PC-3 (cell line): ENCODE measurements around the gene HBS1L. TPM values are rescaled to one million over a fixed set of nuclear protein-coding genes. Genes with fewer than 3 reads are reported as not detected.

ENCODE experiments used
- ATAC-seq: fragments of 200-7000 bp; cut with Tn5 transposase; 2 replicates; pipeline ENCODE4 v1.9.1; 2020; ENCODE audit warnings: mild to moderate bottlenecking, moderate library complexity
- BruUV-seq: library from RNA; stranded (reverse); fragments of 400-500 nt; replicated peaks from 2 replicates; lab custom pipeline; 2021; lab: Mats Ljungman, UMichigan
- CTCF ChIA-PET: fragments of 300-600 bp; sonication (Branson Sonifier 250); formaldehyde crosslinking; loops from one replicate; lab custom pipeline; 2022; ENCODE audit warnings: antibody characterized with exemption; lab: Charles Lee
- POLR2A ChIA-PET: fragments of 300-600 bp; sonication (Branson Sonifier 250); formaldehyde crosslinking; loops from one replicate; lab custom pipeline; 2022; ENCODE audit warnings: antibody characterized with exemption; ENCODE audit not compliant: unreplicated experiment; lab: Charles Lee
- DNase-seq: peaks from one replicate; pipeline ENCODE4 v3.0.0-alpha.2; 2015
- H2AFZ ChIP-seq: fragments of 300-600 bp; sonication (generic); 2 replicates; pipeline ENCODE4 v1.6.0; 2016; ENCODE audit warnings: antibody characterized with exemption, low read length
- H3F3A ChIP-seq: fragments of 300-600 bp; sonication (generic); one replicate; pipeline ENCODE4 v1.6.0; 2017; ENCODE audit warnings: antibody characterized with exemption, low read length, control low read depth, mild to moderate bottlenecking; ENCODE audit not compliant: unreplicated experiment
- H3K27ac ChIP-seq: fragments of 300-600 bp; sonication (generic); 2 replicates; pipeline ENCODE4 v1.5.1; 2016; ENCODE audit warnings: mild to moderate bottlenecking, low read length
- H3K27me3 ChIP-seq: fragments of 300-600 bp; sonication (generic); 2 replicates; pipeline ENCODE4 v1.6.1; 2016; ENCODE audit warnings: low read length, mixed read lengths
- H3K36me3 ChIP-seq: fragments of 300-600 bp; sonication (generic); 2 replicates; pipeline ENCODE4 v1.6.1; 2016; ENCODE audit warnings: low read depth, mixed run types, low read length, mixed read lengths
- H3K4me1 ChIP-seq: fragments of 300-600 bp; sonication (generic); 2 replicates; pipeline ENCODE4 v1.5.1; 2016; ENCODE audit warnings: low read length; ENCODE audit not compliant: insufficient read depth
- H3K4me2 ChIP-seq: fragments of 300-600 bp; sonication (generic); 2 replicates; pipeline ENCODE4 v1.6.0; 2016; ENCODE audit warnings: low read length
- H3K4me3 ChIP-seq: fragments of 300-600 bp; sonication (generic); 2 replicates; pipeline ENCODE4 v1.5.1; 2016; ENCODE audit warnings: mild to moderate bottlenecking, low read length, mixed read lengths
- H3K79me2 ChIP-seq: fragments of 300-600 bp; sonication (generic); 2 replicates; pipeline ENCODE4 v1.6.1; 2017; ENCODE audit warnings: low read length, mixed read lengths
- H3K9ac ChIP-seq: fragments of 300-600 bp; sonication (generic); 2 replicates; pipeline ENCODE4 v1.6.0; 2016; ENCODE audit warnings: mild to moderate bottlenecking, low read length
- H3K9me2 ChIP-seq: fragments of 300-600 bp; sonication (generic); replicated peaks from 2 replicates; pipeline ENCODE4 v1.6.1; 2016; ENCODE audit warnings: mixed run types, low read length, mixed read lengths
- H3K9me3 ChIP-seq: fragments of 300-600 bp; sonication (generic); 2 replicates; pipeline ENCODE4 v1.6.1; 2016; ENCODE audit warnings: low read length, mixed read lengths
- H4K20me1 ChIP-seq: fragments of 300-600 bp; sonication (generic); 2 replicates; pipeline ENCODE4 v1.6.1; 2016; ENCODE audit warnings: low read length, mixed read lengths
- EZH2 ChIP-seq: fragments of 300-600 bp; sonication (generic); IDR thresholded peaks from one replicate; pipeline ENCODE4 v1.6.1; 2017; ENCODE audit warnings: antibody characterized with exemption, mild to moderate bottlenecking, low read length; ENCODE audit not compliant: unreplicated experiment
- EZH2phosphoT487 ChIP-seq: fragments of 300-600 bp; sonication (generic); IDR thresholded peaks from 2 replicates; pipeline ENCODE4 v1.6.1; 2018; ENCODE audit warnings: mild to moderate bottlenecking, antibody characterized with exemption, low read length, borderline replicate concordance
- intact Hi-C: fragments of 100-400 bp; cut with micrococcal nuclease; formaldehyde crosslinking; loops from 2 replicates; pipeline ENCODE4 v1.9.0; 2023
- total RNA-seq: library from RNA; depleted of rRNA; stranded (reverse); fragments of >200 nt; gene quantifications from 2 replicates; pipeline ENCODE4 v1.2.3, GENCODE V29; 2014
- TF ChIP-seq, protein P1 (sequence below): fragments of 300-600 bp; sonication (generic); conservative IDR thresholded peaks from 2 replicates; pipeline ENCODE4 v1.5.1; 2017; ENCODE audit warnings: antibody characterized with exemption, low read depth, mild to moderate bottlenecking, low read length

The HBS1L gene
- total RNA-seq, 1 experiment from 2014 or later: 53.2 TPM

GRCh38 chr6:135004399-135004798, 50.2 kb downstream of the HBS1L start:
- CTCF ChIA-PET: no interaction called here
- Histone ChIP-seq H3K36me3 (no peaks in the 10 kb centered on the region; the same call in 1 of the 2 replicates), H3K9me2 (no peaks in the 10 kb centered on the region), H3K79me2 (no peaks in the 10 kb centered on the region), H3K9me3 (no peaks in the 10 kb centered on the region), H3K27ac (no peak overlapping the region), H3K27me3 (no peaks in the 10 kb centered on the region), H2AFZ (no peak overlapping the region), H3K9ac (no peak overlapping the region), H4K20me1 (no peaks in the 10 kb centered on the region), H3K4me1 (no peaks in the 10 kb centered on the region), H3F3A (no peaks in the 10 kb centered on the region), H3K4me3 (no peak overlapping the region), H3K4me2 (no peak overlapping the region)
- ATAC-seq (no peak), DNase-seq (no peak)
- BruUV-seq: no TSS peak
- intact Hi-C loops: no loop called here
- TF ChIP-seq, protein P1, sequence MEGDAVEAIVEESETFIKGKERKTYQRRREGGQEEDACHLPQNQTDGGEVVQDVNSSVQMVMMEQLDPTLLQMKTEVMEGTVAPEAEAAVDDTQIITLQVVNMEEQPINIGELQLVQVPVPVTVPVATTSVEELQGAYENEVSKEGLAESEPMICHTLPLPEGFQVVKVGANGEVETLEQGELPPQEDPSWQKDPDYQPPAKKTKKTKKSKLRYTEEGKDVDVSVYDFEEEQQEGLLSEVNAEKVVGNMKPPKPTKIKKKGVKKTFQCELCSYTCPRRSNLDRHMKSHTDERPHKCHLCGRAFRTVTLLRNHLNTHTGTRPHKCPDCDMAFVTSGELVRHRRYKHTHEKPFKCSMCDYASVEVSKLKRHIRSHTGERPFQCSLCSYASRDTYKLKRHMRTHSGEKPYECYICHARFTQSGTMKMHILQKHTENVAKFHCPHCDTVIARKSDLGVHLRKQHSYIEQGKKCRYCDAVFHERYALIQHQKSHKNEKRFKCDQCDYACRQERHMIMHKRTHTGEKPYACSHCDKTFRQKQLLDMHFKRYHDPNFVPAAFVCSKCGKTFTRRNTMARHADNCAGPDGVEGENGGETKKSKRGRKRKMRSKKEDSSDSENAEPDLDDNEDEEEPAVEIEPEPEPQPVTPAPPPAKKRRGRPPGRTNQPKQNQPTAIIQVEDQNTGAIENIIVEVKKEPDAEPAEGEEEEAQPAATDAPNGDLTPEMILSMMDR: no peak
- POLR2A ChIA-PET: no interaction called here

- Histone ChIP-seq H3K4me3 (no peak overlapping the region), H3K27ac (no peak overlapping the region), H3K4me1 (no peaks in the 10 kb centered on the region), H3K9me2 (no peaks in the 10 kb centered on the region), H3F3A (no peaks in the 10 kb centered on the region), H2AFZ (no peak overlapping the region), H3K79me2 (no peaks in the 10 kb centered on the region), H3K36me3 (no peaks in the 10 kb centered on the region; the same call in 1 of the 2 replicates), H3K27me3 (no peaks in the 10 kb centered on the region), H3K9ac (no peak overlapping the region), H4K20me1 (no peaks in the 10 kb centered on the region), H3K9me3 (no peaks in the 10 kb centered on the region), H3K4me2 (no peak overlapping the region)
- ATAC-seq: no peak
- BruUV-seq: no TSS peak
- intact Hi-C loops: no loop called here
- CTCF ChIA-PET: interaction anchor here (0.5 to 1.0 kb wide), 2 partner anchors 62 to 181 kb away, joined by 6 to 7 read pairs; no protein-coding TSS in a partner anchor
- DNase-seq: no peak
- POLR2A ChIA-PET: no interaction called here
- no peak for TF ChIP-seq EZH2
- TF ChIP-seq EZH2phosphoT487: no peak
- TF ChIP-seq, protein P1: no peak
Observed at GRCh38 chr6:135002974-135003703, 51.5 kb downstream of the HBS1L start.

DNA sequence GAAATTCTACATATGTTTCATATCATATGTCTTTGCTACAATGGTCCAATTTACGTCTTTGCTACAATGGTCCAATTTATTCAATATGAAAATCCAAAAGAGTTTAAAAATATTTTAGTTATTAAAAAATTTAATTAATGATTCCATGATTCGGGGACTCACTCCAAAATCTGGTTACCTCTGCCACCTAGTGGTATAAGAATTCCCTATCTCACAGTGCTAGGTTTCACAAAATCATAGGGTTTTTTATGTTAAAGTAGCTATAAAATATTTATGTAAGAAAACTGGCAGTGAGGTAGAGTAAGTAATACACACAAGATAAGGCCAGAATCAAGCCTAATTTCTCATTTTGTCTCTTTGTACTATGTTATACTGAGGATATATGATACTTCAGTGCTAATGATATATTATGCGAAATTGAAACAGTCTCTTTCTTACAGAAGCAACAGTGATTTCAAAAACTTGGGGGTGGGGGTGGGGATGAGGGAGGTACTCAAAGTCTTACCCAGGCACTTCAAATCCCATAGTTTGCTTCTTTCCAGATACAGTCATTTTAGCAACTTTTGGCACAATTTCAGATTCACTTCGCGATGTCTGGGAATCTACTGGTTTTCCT, 52.3 kb downstream of the HBS1L start:
- ChIA-PET POLR2A (no interaction called here), CTCF (interaction anchor here (0.5 to 1.0 kb wide), 2 partner anchors 62 to 181 kb away, joined by 6 to 7 read pairs; no protein-coding TSS in a partner anchor)
- intact Hi-C loops: no loop called here
- no peak overlapping the region for H2AFZ ChIP-seq
- TF ChIP-seq EZH2phosphoT487: no peak
- TF ChIP-seq, protein P1: peak; percentile 52
- TF ChIP-seq EZH2: no peak
- peaks cover 1% of the 10 kb centered on the region; the same call in 1 of the 2 replicates for H3K36me3 ChIP-seq
- H3K4me1 ChIP-seq: no peaks in the 10 kb centered on the region
- ATAC-seq (peak; percentile 49; the same call in 1 of the 2 replicates), DNase-seq (peak; percentile 49)
- no peak overlapping the region for H3K4me2 ChIP-seq
- H3K27me3 ChIP-seq: no peaks in the 10 kb centered on the region
- no peaks in the 10 kb centered on the region for H3F3A ChIP-seq
- no peak overlapping the region for H3K27ac ChIP-seq
- H4K20me1 ChIP-seq: no peaks in the 10 kb centered on the region
- no peaks in the 10 kb centered on the region for H3K9me2 ChIP-seq
- H3K9me3 ChIP-seq: no peaks in the 10 kb centered on the region
- no peak overlapping the region for H3K4me3 ChIP-seq
- no peaks in the 10 kb centered on the region for H3K79me2 ChIP-seq
- no TSS peak for BruUV-seq
- H3K9ac ChIP-seq: no peak overlapping the region
